SU-DHL-6 (cell line): ENCODE results near the gene DENND1B.

Source experiments
- H2AFZ ChIP-seq: fragments of 200-600 bp; sonication (generic); 2 replicates; pipeline ENCODE4 v1.6.1; 2014; ENCODE audit warnings: low read depth, mild to moderate bottlenecking, moderate library complexity, mixed read lengths, antibody characterized with exemption, low read length; ENCODE audit not compliant: severe bottlenecking
- H3F3A ChIP-seq: fragments of 200-600 bp; shearing (Covaris generic); 2 replicates; pipeline ENCODE4 v1.6.0; 2016; ENCODE audit warnings: antibody characterized with exemption, mild to moderate bottlenecking; ENCODE audit not compliant: insufficient read depth
- H3K27ac ChIP-seq: fragments of 200-600 bp; sonication (generic); 2 replicates; pipeline ENCODE4 v1.5.1; 2016; ENCODE audit warnings: low read depth, mild to moderate bottlenecking, low read length, moderate library complexity, mixed read lengths
- H3K27me3 ChIP-seq: fragments of 200-600 bp; sonication (generic), shearing (Covaris generic); 2 replicates; pipeline ENCODE4 v1.6.0; 2014; ENCODE audit warnings: mild to moderate bottlenecking, low read length
- H3K36me3 ChIP-seq: fragments of 200-600 bp; sonication (generic); 2 replicates; pipeline ENCODE4 v1.6.1; 2014; ENCODE audit warnings: mild to moderate bottlenecking, low read length, mixed read lengths
- H3K4me2 ChIP-seq: fragments of 300-600, 200-600 bp; shearing (Covaris generic), sonication (generic); 2 replicates; pipeline ENCODE4 v1.6.0; 2014; ENCODE audit warnings: low read length, low read depth, mild to moderate bottlenecking; ENCODE audit not compliant: poor library complexity, severe bottlenecking
- H3K4me3 ChIP-seq: fragments of 200-600 bp; sonication (generic); 2 replicates; pipeline ENCODE4 v1.5.1; 2014; ENCODE audit warnings: antibody characterized with exemption, low read length, mild to moderate bottlenecking, mixed read lengths; ENCODE audit not compliant: insufficient read depth, poor library complexity, severe bottlenecking
- H3K79me2 ChIP-seq: fragments of 200-600 bp; sonication (generic); 2 replicates; pipeline ENCODE4 v1.6.1; 2014; ENCODE audit warnings: mild to moderate bottlenecking, low read length, moderate library complexity; ENCODE audit not compliant: insufficient read depth
- H3K9ac ChIP-seq: fragments of 200-600 bp; sonication (generic); 2 replicates; pipeline ENCODE4 v1.7.0; 2014; ENCODE audit warnings: mild to moderate bottlenecking, low read length
- H3K9me2 ChIP-seq: fragments of 200-600 bp; sonication (generic); replicated peaks from 2 replicates; pipeline ENCODE4 v1.6.1; 2014; ENCODE audit warnings: low read length; ENCODE audit not compliant: insufficient read depth
- H3K9me3 ChIP-seq: fragments of 200-600 bp; sonication (generic); 2 replicates; pipeline ENCODE4 v1.6.1; 2014; ENCODE audit warnings: low read length, mixed read lengths; ENCODE audit not compliant: insufficient read depth
- H4K20me1 ChIP-seq: fragments of 200-600 bp; sonication (generic); 2 replicates; pipeline ENCODE4 v1.6.1; 2014; ENCODE audit warnings: low read depth, mild to moderate bottlenecking, antibody characterized with exemption, low read length, moderate library complexity, mixed read lengths
- EZH2phosphoT487 ChIP-seq: fragments of 200-600 bp; sonication (generic), shearing (Covaris generic); conservative IDR thresholded peaks from 2 replicates; pipeline ENCODE4 v1.6.1; 2018; ENCODE audit warnings: mild to moderate bottlenecking, antibody characterized with exemption, low read length, moderate library complexity, mixed read lengths
- TF ChIP-seq, protein P1 (sequence below): fragments of 200-600 bp; sonication (generic); IDR thresholded peaks from one replicate; pipeline ENCODE4 v1.5.1; 2017; ENCODE audit warnings: antibody characterized with exemption, mild to moderate bottlenecking, low read length, moderate library complexity; ENCODE audit not compliant: insufficient read depth, poor library complexity, severe bottlenecking

Gene DENND1B

DNA sequence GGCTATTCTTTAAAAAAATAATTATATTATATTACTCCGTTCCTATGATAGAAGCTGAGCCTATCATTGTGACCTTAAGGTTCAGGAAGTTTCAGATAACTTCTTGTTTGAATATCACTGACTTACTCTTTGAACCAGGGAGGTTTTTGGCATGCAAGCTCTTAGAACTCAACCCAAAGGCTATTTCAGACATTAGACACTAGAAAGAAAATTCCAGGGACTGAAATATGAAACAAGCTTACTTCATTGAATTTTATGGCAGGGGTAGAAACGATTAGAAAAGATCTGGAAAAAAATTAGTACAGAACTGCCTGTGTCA is 159.6 kb downstream of the DENND1B start:
- H3K4me2 ChIP-seq, result no peak overlapping the region
- no peaks in the 10 kb centered on the region for H4K20me1 ChIP-seq
- no peaks in the 10 kb centered on the region for H3K9me2 ChIP-seq
- no peak overlapping the region for H2AFZ ChIP-seq
- no peak overlapping the region for H3K4me3 ChIP-seq
- H3F3A ChIP-seq, result peaks cover 23% of the 10 kb centered on the region
- H3K36me3 ChIP-seq, result peaks cover 16% of the 10 kb centered on the region
- no peaks in the 10 kb centered on the region for H3K9me3 ChIP-seq
- H3K9ac ChIP-seq, result no peak overlapping the region
- peak overlapping the region; percentile 15; the same call in 1 of the 2 replicates for H3K27ac ChIP-seq
- no peaks in the 10 kb centered on the region for H3K79me2 ChIP-seq
- no peaks in the 10 kb centered on the region for H3K27me3 ChIP-seq
- TF ChIP-seq, protein P1, sequence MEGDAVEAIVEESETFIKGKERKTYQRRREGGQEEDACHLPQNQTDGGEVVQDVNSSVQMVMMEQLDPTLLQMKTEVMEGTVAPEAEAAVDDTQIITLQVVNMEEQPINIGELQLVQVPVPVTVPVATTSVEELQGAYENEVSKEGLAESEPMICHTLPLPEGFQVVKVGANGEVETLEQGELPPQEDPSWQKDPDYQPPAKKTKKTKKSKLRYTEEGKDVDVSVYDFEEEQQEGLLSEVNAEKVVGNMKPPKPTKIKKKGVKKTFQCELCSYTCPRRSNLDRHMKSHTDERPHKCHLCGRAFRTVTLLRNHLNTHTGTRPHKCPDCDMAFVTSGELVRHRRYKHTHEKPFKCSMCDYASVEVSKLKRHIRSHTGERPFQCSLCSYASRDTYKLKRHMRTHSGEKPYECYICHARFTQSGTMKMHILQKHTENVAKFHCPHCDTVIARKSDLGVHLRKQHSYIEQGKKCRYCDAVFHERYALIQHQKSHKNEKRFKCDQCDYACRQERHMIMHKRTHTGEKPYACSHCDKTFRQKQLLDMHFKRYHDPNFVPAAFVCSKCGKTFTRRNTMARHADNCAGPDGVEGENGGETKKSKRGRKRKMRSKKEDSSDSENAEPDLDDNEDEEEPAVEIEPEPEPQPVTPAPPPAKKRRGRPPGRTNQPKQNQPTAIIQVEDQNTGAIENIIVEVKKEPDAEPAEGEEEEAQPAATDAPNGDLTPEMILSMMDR, result no peak
- TF ChIP-seq EZH2phosphoT487, result no peak

DNA sequence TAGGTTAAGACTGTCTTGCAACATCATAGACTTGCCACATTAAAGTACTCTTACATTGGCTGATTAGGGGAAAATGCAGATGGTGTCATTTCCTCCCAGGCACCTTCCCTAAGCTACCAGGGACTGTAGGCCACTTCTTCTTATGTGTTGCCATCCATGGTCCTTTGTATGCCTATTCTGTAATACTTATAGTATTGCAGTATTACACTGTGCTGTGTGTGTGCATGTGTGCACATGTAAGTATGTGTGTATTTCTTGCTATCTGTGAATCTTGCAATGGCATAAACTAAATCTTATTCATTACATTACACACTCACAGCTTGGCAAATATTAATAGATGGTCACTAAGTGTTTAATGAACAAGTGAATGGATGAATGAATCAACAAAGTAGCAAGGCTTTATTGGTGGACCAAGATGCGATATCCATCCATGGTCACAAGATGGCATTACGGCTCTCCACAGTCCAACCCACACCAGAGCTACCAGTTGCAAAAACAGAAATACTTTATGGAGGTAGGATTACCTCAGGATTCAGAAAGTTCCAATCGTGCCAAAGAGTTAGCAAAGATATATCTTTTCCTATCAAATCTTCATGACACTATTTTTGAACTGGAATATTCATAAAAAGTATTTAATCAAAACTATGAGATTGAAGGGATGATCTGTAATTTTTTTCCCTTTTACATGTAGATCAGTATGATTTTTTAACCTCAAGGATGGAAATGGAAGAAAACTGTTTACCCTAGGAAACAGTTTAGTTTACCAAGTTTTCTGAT is 160.2 kb downstream of the DENND1B start:
- H3K9me2 ChIP-seq, result no peaks in the 10 kb centered on the region
- no peaks in the 10 kb centered on the region for H3K79me2 ChIP-seq
- no peak overlapping the region for H2AFZ ChIP-seq
- peaks cover 16% of the 10 kb centered on the region for H3K36me3 ChIP-seq
- H3K9me3 ChIP-seq, result no peaks in the 10 kb centered on the region
- H3K27me3 ChIP-seq, result no peaks in the 10 kb centered on the region
- TF ChIP-seq, protein P1, result peak; percentile 63
- TF ChIP-seq EZH2phosphoT487, result no peak
- no peak overlapping the region for H3K4me3 ChIP-seq
- H4K20me1 ChIP-seq, result no peaks in the 10 kb centered on the region
- H3F3A ChIP-seq, result peaks cover 22% of the 10 kb centered on the region
- H3K4me2 ChIP-seq, result no peak overlapping the region
- H3K9ac ChIP-seq, result no peak overlapping the region
- peak overlapping the region; percentile 15; the same call in 1 of the 2 replicates for H3K27ac ChIP-seq

DNA sequence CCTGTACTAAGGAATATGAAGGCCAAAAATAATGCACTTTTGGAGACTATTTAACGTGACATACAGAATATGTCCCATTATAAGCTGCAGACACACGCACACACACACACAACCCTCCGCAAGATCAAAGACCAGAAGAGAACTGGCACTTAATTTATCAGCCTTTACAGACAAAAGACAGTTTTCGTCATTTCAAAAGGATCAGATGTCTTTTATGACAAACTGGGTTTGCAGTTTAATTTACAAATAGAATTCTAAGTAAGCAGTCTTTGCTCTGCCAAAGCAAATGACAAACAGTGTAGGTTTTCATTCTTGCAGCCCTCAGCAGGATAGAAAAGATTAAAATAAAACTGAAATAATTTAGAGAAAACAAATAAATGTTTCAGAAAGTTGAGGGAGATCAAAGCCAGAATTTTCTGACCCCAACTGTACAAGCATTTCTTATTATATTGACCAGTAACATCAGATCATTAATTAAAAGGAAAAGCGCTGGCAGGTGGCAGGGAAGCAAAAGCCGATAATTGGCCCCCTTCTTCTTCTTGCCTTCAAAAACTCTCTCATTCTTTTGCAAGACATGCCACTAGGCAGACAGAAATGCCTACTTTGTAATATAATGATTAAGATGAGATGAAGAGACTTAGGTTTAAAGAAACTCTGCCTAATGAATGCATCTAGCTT is 169.0 kb downstream of the DENND1B start:
- H4K20me1 ChIP-seq, result no peaks in the 10 kb centered on the region
- no peak for TF ChIP-seq EZH2phosphoT487
- TF ChIP-seq, protein P1, result no peak
- no peaks in the 10 kb centered on the region for H3K79me2 ChIP-seq
- no peak overlapping the region for H3K27ac ChIP-seq
- peaks cover 16% of the 10 kb centered on the region for H3F3A ChIP-seq
- peaks cover 23% of the 10 kb centered on the region for H3K36me3 ChIP-seq
- H3K27me3 ChIP-seq, result no peaks in the 10 kb centered on the region
- H3K9ac ChIP-seq, result no peak overlapping the region
- H2AFZ ChIP-seq, result no peak overlapping the region
- H3K9me3 ChIP-seq, result no peaks in the 10 kb centered on the region
- H3K9me2 ChIP-seq, result no peaks in the 10 kb centered on the region
- H3K4me2 ChIP-seq, result no peak overlapping the region
- no peak overlapping the region for H3K4me3 ChIP-seq
